Thyroid gland (tissue), 4 donors: ENCODE data around the gene LAMA1.

Source experiments
- POLR2A ChIP-seq, 2 donors: fragments of 450-650 bp; IDR thresholded peaks; one replicate each; pipeline ENCODE4 v1.6.1; 2017; ENCODE audit warnings: antibody characterized with exemption in 2 of 2, mild to moderate bottlenecking in 2 of 2, moderate library complexity in 1 of 2
- TF ChIP-seq, protein P1 (sequence below), 6 experiments: fragments of 200-600 bp in 3 of 6; fragments of 450-650 bp in 3 of 6; sonication (generic) in 3 of 6; IDR thresholded peaks; one replicate each; pipeline ENCODE4 v1.5.1; 2016 to 2019; ENCODE audit warnings: antibody characterized with exemption in 6 of 6, mild to moderate bottlenecking in 2 of 6, inconsistent platforms in 1 of 6, moderate library complexity in 1 of 6

DNA sequence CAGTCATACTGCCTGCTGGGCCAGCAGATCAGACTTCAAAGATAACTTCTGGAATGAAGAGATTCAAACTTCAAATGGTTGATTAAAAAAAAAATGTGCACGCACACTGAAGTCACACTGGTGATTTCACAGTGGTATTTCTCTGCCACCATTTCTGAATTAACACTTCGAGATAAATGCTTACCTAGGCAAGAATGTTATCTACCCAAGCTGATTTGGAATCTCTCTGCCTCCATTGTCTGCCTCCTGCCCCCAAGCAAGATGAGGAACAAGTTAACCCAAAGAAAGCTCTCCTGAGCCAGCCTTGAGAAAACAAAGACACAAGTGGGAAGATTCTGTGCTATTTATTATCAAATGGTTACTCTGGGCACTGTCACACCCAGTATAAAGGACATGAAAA lies 6.5 kb downstream of the LAMA1 start:
- TF ChIP-seq POLR2A (IDR thresholded peaks at IDR 0.05) = no peak
- TF ChIP-seq, protein P1, sequence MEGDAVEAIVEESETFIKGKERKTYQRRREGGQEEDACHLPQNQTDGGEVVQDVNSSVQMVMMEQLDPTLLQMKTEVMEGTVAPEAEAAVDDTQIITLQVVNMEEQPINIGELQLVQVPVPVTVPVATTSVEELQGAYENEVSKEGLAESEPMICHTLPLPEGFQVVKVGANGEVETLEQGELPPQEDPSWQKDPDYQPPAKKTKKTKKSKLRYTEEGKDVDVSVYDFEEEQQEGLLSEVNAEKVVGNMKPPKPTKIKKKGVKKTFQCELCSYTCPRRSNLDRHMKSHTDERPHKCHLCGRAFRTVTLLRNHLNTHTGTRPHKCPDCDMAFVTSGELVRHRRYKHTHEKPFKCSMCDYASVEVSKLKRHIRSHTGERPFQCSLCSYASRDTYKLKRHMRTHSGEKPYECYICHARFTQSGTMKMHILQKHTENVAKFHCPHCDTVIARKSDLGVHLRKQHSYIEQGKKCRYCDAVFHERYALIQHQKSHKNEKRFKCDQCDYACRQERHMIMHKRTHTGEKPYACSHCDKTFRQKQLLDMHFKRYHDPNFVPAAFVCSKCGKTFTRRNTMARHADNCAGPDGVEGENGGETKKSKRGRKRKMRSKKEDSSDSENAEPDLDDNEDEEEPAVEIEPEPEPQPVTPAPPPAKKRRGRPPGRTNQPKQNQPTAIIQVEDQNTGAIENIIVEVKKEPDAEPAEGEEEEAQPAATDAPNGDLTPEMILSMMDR (IDR thresholded peaks at IDR 0.05) = no peak
